Activated gamma-delta T cell (primary cell): ENCODE measurements around the gene BLOC1S1.

Source experiments
- DNase-seq: peaks from one replicate; lab custom pipeline; 2025; lab: John Stamatoyannopoulos, UW

Gene BLOC1S1

GRCh38 chr12:55694651-55695050 lies 21.2 kb upstream of the BLOC1S1 start:
- DNase-seq: no peak

GRCh38 chr12:55695349-55695748 lies 20.5 kb upstream of the BLOC1S1 start:
- DNase-seq: no peak

GRCh38 chr12:55696141-55696540 lies 19.7 kb upstream of the BLOC1S1 start:
- DNase-seq: no peak

GRCh38 chr12:55696796-55697462 lies 18.9 kb upstream of the BLOC1S1 start:
- DNase-seq: no peak

GRCh38 chr12:55697686-55698085 lies 18.2 kb upstream of the BLOC1S1 start:
- no peak for DNase-seq

- DNase-seq: no peak
These were observed 17.4 kb upstream of the BLOC1S1 start for GRCh38 chr12:55698241-55698955.

GRCh38 chr12:55698965-55699364 lies 16.9 kb upstream of the BLOC1S1 start:
- no peak for DNase-seq

GRCh38 chr12:55699471-55700055 lies 16.3 kb upstream of the BLOC1S1 start:
- no peak for DNase-seq

GRCh38 chr12:55700255-55701018 lies 15.4 kb upstream of the BLOC1S1 start:
- no peak for DNase-seq

GRCh38 chr12:55702861-55703260 lies 13.0 kb upstream of the BLOC1S1 start:
- no peak for DNase-seq

GRCh38 chr12:55703288-55703687 lies 12.6 kb upstream of the BLOC1S1 start:
- DNase-seq: no peak

GRCh38 chr12:55703901-55704761 lies 11.7 kb upstream of the BLOC1S1 start:
- DNase-seq: no peak

GRCh38 chr12:55704824-55705718 lies 10.8 kb upstream of the BLOC1S1 start:
- DNase-seq: no peak

GRCh38 chr12:55705782-55706402 lies 10.0 kb upstream of the BLOC1S1 start:
- DNase-seq: no peak

GRCh38 chr12:55706568-55707218 lies 9.2 kb upstream of the BLOC1S1 start:
- no peak for DNase-seq

GRCh38 chr12:55707219-55707671 lies 8.6 kb upstream of the BLOC1S1 start:
- no peak for DNase-seq

GRCh38 chr12:55707841-55708694 lies 7.8 kb upstream of the BLOC1S1 start, which contains the start of gene ITGA7:
Gene ITGA7, minus strand, starts transcription at chr12:55707904. Its CDS starts 222 bp downstream, at chr12:55707682.
- DNase-seq: peak; percentile 47

GRCh38 chr12:55708695-55709233 lies 7.1 kb upstream of the BLOC1S1 start:
- no peak for DNase-seq
